Smooth muscle cell (in vitro differentiated cells): ENCODE results near the gene CD300LF. TPM values are rescaled to one million over a fixed set of nuclear protein-coding genes. Genes with fewer than 3 reads are reported as not detected.

ENCODE experiments used
- DNase-seq: peaks from one replicate; lab custom pipeline; 2025; ENCODE audit not compliant: unreplicated experiment; lab: John Stamatoyannopoulos, UW
- H2AFZ ChIP-seq: fragments of 200-600 bp; sonication (generic); 2 replicates; pipeline ENCODE4 v1.6.0; 2016; ENCODE audit warnings: antibody characterized with exemption, low read depth, mild to moderate bottlenecking
- H3F3A ChIP-seq: fragments of 200-600 bp; sonication (generic); 2 replicates; pipeline ENCODE4 v1.6.0; 2017; ENCODE audit warnings: antibody characterized with exemption, low read depth
- H3K27ac ChIP-seq: fragments of 200-600 bp; sonication (generic); 2 replicates; pipeline ENCODE4 v1.5.1; 2016; ENCODE audit warnings: low read depth, mild to moderate bottlenecking
- H3K27me3 ChIP-seq: fragments of 200-600 bp; sonication (generic); 2 replicates; pipeline ENCODE4 v1.6.1; 2016; ENCODE audit warnings: low read depth, mild to moderate bottlenecking
- H3K36me3 ChIP-seq: fragments of 200-600 bp; sonication (generic); 2 replicates; pipeline ENCODE4 v1.5.1; 2016; ENCODE audit warnings: low read depth
- H3K4me1 ChIP-seq: fragments of 200-600 bp; sonication (generic); 2 replicates; pipeline ENCODE4 v1.5.1; 2016; ENCODE audit warnings: low read depth
- H3K4me2 ChIP-seq: fragments of 200-600 bp; sonication (generic); 2 replicates; pipeline ENCODE4 v1.6.0; 2016; ENCODE audit warnings: mild to moderate bottlenecking
- H3K4me3 ChIP-seq: fragments of 200-600 bp; sonication (generic); 2 replicates; pipeline ENCODE4 v1.5.1; 2016; ENCODE audit warnings: mild to moderate bottlenecking
- H3K79me2 ChIP-seq: fragments of 200-600 bp; sonication (generic); 2 replicates; pipeline ENCODE4 v1.6.0; 2016; ENCODE audit warnings: low read depth, mild to moderate bottlenecking
- H3K9ac ChIP-seq: fragments of 200-600 bp; sonication (generic); 2 replicates; pipeline ENCODE4 v1.6.0; 2016; ENCODE audit warnings: low read depth
- H3K9me3 ChIP-seq: fragments of 200-600 bp; sonication (generic); replicated peaks from 2 replicates; pipeline ENCODE4 v1.5.1; 2016; ENCODE audit warnings: low read depth
- H4K20me1 ChIP-seq: fragments of 200-600 bp; sonication (generic); 2 replicates; pipeline ENCODE4 v1.6.0; 2016; ENCODE audit warnings: low read depth
- WGBS: methylation state at CpG from one replicate; pipeline ENCODE4 v1.1.7; 2016; ENCODE audit warnings: low lambda C conversion rate; 5-methylcytosine and 5-hydroxymethylcytosine counted together
- polyA plus RNA-seq: library from polyadenylated mRNA; unstranded; fragments of >200 nt; fragmentation: Nextera tagmentation; extraction: Ambion mirVana; gene quantifications from 2 replicates; pipeline ENCODE4 v1.2.1, GENCODE V29; 2016
- total RNA-seq: library from RNA; depleted of rRNA; stranded (reverse); fragments of >200 nt; gene quantifications from 2 replicates; pipeline ENCODE4 v1.2.3, GENCODE V29; 2014
- TF ChIP-seq, protein P1 (sequence below): fragments of 200-600 bp; sonication (generic); IDR thresholded peaks from 2 replicates; pipeline ENCODE4 v1.5.1; 2017; ENCODE audit warnings: borderline replicate concordance, mild to moderate bottlenecking, antibody characterized with exemption; ENCODE audit not compliant: insufficient read depth, poor library complexity, severe bottlenecking

Gene CD300LF
- total and polyA plus RNA-seq, 2 experiments from 2014 or later: not detected

DNA sequence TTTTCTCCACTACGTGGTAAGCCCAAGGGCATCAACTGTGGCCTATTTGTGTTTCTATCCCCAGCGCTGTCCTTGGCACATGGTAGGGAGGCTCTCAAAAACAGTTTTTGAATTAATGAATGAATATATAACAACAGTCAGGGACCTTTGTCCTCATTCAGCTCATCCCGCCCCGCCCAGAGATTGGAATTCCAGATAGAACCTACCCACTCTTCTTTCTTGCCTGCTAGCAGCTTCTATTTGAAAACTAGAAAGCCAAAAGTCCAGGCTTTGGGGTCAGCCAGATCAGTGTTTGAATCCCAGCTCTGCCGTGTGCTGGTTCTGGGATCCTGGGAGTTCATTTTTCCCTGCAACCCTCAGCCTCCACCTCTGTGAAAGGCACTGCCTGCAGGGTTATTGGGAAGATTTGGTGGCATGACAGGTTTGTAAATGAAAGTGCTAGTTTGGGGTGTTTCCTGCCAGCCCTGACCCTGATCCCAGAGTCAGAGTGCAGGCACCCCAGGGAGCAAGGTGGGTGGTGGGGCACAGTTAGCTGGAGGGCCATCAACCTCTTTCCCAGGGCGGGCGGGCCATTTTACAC is 40.2 kb upstream of the CD300LF start:
- H3K9me3 ChIP-seq: no peaks in the 10 kb centered on the region
- 92% methylated on average over 7 of the region's 7 CpGs for WGBS
- peaks cover under 1% of the 10 kb centered on the region for H3F3A ChIP-seq
- no peak for DNase-seq
- H3K4me3 ChIP-seq: no peak overlapping the region
- peaks cover 21% of the 10 kb centered on the region for H3K4me1 ChIP-seq
- no peak overlapping the region for H2AFZ ChIP-seq
- H3K4me2 ChIP-seq: no peak overlapping the region
- no peak overlapping the region for H3K9ac ChIP-seq
- H3K27ac ChIP-seq: no peak overlapping the region
- no peaks in the 10 kb centered on the region for H3K27me3 ChIP-seq
- peaks cover 16% of the 10 kb centered on the region for H3K79me2 ChIP-seq
- H4K20me1 ChIP-seq: no peaks in the 10 kb centered on the region
- TF ChIP-seq, protein P1, sequence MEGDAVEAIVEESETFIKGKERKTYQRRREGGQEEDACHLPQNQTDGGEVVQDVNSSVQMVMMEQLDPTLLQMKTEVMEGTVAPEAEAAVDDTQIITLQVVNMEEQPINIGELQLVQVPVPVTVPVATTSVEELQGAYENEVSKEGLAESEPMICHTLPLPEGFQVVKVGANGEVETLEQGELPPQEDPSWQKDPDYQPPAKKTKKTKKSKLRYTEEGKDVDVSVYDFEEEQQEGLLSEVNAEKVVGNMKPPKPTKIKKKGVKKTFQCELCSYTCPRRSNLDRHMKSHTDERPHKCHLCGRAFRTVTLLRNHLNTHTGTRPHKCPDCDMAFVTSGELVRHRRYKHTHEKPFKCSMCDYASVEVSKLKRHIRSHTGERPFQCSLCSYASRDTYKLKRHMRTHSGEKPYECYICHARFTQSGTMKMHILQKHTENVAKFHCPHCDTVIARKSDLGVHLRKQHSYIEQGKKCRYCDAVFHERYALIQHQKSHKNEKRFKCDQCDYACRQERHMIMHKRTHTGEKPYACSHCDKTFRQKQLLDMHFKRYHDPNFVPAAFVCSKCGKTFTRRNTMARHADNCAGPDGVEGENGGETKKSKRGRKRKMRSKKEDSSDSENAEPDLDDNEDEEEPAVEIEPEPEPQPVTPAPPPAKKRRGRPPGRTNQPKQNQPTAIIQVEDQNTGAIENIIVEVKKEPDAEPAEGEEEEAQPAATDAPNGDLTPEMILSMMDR: no peak
- no peaks in the 10 kb centered on the region for H3K36me3 ChIP-seq

DNA sequence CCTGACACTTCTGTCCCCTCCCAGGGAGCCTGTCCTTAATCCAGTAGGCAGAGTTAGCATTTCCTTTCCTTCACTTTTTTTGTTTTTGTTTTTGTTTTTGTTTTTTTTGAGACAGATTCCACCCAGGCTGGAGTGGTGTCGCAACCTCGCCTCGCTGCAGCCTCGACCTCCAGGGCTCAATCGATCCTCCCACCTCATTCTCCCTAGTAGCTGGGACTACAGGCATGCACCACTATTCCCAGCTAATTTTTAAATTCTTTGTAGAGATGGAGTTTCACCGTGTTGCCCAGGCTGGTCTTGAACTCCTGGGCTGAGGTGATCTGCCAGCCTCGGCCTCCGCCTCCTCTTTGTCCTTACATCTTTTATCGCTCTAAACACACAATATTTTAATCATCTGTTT is 39.7 kb upstream of the CD300LF start:
- Histone ChIP-seq H3K4me2 (no peak overlapping the region), H3K4me3 (no peak overlapping the region), H4K20me1 (no peaks in the 10 kb centered on the region), H3F3A (peaks cover 6% of the 10 kb centered on the region), H3K27me3 (no peaks in the 10 kb centered on the region), H3K79me2 (peaks cover 16% of the 10 kb centered on the region), H3K9ac (no peak overlapping the region), H3K27ac (no peak overlapping the region), H3K36me3 (no peaks in the 10 kb centered on the region), H3K4me1 (peaks cover 21% of the 10 kb centered on the region), H3K9me3 (no peaks in the 10 kb centered on the region), H2AFZ (no peak overlapping the region)
- no peak for DNase-seq
- WGBS: 82% methylated on average over 9 of the region's 9 CpGs
- TF ChIP-seq, protein P1: no peak

DNA sequence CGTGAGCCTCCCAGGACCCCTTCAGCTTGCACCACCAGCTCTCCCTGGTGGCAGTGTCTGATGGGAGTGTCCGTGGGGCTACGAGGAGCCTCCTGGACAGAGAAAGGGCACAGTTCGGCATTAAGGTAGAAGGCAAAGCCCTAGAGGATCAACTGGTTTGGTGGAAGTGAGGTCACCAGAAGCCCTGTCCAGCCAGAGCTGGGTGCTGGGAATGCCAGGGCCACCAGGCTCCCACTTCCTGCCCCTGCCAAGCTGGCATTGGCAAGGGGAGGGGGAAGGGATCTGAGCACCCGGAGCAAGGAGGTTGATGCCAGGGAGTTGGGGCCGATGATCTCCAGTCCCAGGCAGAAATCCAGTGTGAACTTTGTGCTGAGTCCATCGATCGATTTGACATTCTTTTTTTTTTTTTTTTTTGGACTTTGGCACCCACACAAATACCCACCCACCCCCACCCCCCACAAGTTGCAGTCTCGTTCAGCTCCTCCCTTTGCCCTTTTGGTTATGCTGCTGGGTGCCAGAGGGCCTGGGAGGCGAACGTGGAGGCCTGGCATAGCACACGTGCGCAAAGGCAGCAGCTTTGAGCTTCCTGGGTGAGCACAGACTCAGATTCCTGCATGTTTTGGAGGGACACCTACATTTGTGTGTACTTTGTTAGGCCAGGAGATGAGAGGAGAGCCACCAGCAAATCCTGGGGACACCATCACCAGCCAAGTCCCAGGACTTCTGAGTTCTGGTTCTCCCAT is 37.8 kb upstream of the CD300LF start:
- H3K27me3 ChIP-seq: no peaks in the 10 kb centered on the region
- H3K9me3 ChIP-seq: no peaks in the 10 kb centered on the region
- peaks cover 12% of the 10 kb centered on the region for H3K79me2 ChIP-seq
- H3K9ac ChIP-seq: no peak overlapping the region
- TF ChIP-seq, protein P1: no peak
- H3K4me3 ChIP-seq: peak overlapping the region; percentile 72
- H3K4me1 ChIP-seq: peaks cover 38% of the 10 kb centered on the region
- H3K27ac ChIP-seq: no peak overlapping the region
- H3F3A ChIP-seq: peaks cover 18% of the 10 kb centered on the region
- H3K4me2 ChIP-seq: peak overlapping the region; percentile 83
- DNase-seq: no peak
- WGBS: 90% methylated on average over 13 of the region's 13 CpGs
- H4K20me1 ChIP-seq: no peaks in the 10 kb centered on the region
- no peak overlapping the region for H2AFZ ChIP-seq
- no peaks in the 10 kb centered on the region for H3K36me3 ChIP-seq

DNA sequence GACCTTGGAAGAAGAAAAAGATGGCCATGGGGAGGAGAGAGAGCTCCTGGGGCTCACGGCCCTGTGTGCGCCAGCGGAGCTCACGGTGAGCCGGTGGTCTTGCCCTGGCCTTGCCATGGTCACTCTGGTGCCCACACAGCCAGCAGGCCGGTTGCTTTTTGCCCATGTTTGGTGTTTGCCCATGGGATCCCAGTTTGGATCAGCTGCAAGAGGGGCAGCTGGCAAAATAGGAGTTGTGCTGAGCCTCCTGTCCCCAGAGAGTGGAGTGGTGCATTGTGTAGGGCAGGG is 37.3 kb upstream of the CD300LF start:
- no peaks in the 10 kb centered on the region for H3K27me3 ChIP-seq
- peak overlapping the region; percentile 83 for H3K4me2 ChIP-seq
- no peaks in the 10 kb centered on the region for H3K36me3 ChIP-seq
- H3K4me1 ChIP-seq: peaks cover 41% of the 10 kb centered on the region
- H2AFZ ChIP-seq: no peak overlapping the region
- H3K79me2 ChIP-seq: peaks cover 8% of the 10 kb centered on the region
- peaks cover 18% of the 10 kb centered on the region for H3F3A ChIP-seq
- H3K27ac ChIP-seq: no peak overlapping the region
- TF ChIP-seq, protein P1: no peak
- H4K20me1 ChIP-seq: no peaks in the 10 kb centered on the region
- no peak overlapping the region for H3K9ac ChIP-seq
- H3K4me3 ChIP-seq: peak overlapping the region; percentile 72
- no peaks in the 10 kb centered on the region for H3K9me3 ChIP-seq
- WGBS: 65% methylated on average over 6 of the region's 6 CpGs
- DNase-seq: no peak
